ENCODE measurements around the gene RUSC2. TPM values are rescaled to one million over a fixed set of nuclear protein-coding genes. Genes with fewer than 3 reads are reported as not detected.
A peak's percentile ranks its signal among the peaks of the same experiment; 100 is the strongest.
"Not testable (repeated sequence)": the region's sequence is repeated elsewhere in the genome, so short reads cannot be mapped to it uniquely, and the experiment has no call there.

Gene RUSC2
- total RNA-seq, 1 experiment from 2014 or later, result 31.3 TPM

GRCh38 chr9:35519692-35520363 is 29.9 kb downstream of the RUSC2 start:
- peak; percentile 30 for DNase-seq (ENCODE audit: low read depth)

- DNase-seq (ENCODE audit: low read depth), result peak; percentile 28
Measured at GRCh38 chr9:35520364-35520710, 30.4 kb downstream of the RUSC2 start.

- DNase-seq (ENCODE audit: low read depth), result peak; percentile 51
Measured at GRCh38 chr9:35521708-35522107, 31.8 kb downstream of the RUSC2 start.

GRCh38 chr9:35522187-35522586 is 32.3 kb downstream of the RUSC2 start:
- DNase-seq (ENCODE audit: low read depth), result no peak

- no peak for DNase-seq (ENCODE audit: low read depth)
Measured at GRCh38 chr9:35522700-35523099, 32.8 kb downstream of the RUSC2 start.

- DNase-seq (ENCODE audit: low read depth), result not testable (repeated sequence)
Measured at GRCh38 chr9:35523556-35523955, 33.6 kb downstream of the RUSC2 start.

- DNase-seq (ENCODE audit: low read depth), result peak; percentile 36
Measured at GRCh38 chr9:35526087-35526801, 36.3 kb downstream of the RUSC2 start.

GRCh38 chr9:35529161-35529823 is 39.4 kb downstream of the RUSC2 start:
- DNase-seq (ENCODE audit: low read depth), result no peak

- peak; percentile 26 for DNase-seq (ENCODE audit: low read depth)
Measured at GRCh38 chr9:35533398-35533797, 43.5 kb downstream of the RUSC2 start.

- DNase-seq (ENCODE audit: low read depth), result not testable (repeated sequence)
Measured at GRCh38 chr9:35534921-35535320, 45.0 kb downstream of the RUSC2 start.

GRCh38 chr9:35537913-35538312 is 48.0 kb downstream of the RUSC2 start:
- peak; percentile 64 for DNase-seq (ENCODE audit: low read depth)

GRCh38 chr9:35538361-35539234 is 48.7 kb downstream of the RUSC2 start:
- DNase-seq (ENCODE audit: low read depth), result peak; percentile 73

Other genes with a start within 250 kb of the RUSC2 start
- gene TESK1, start 115.2 kb downstream of the RUSC2 start, total RNA-seq (2014; rRNA removed), result 21.7 and 26.8 TPM in 2 replicates
- 1.2 and 1.4 TPM in 2 replicates for gene CD72, start 128.3 kb downstream of the RUSC2 start, total RNA-seq (2014; rRNA removed)
- 0.26 and 0.63 TPM in 2 replicates for gene SIT1, start 160.8 kb downstream of the RUSC2 start, total RNA-seq (2014; rRNA removed)
- 5,651 and 6,728 TPM in 2 replicates for gene RMRP, start 167.9 kb downstream of the RUSC2 start, total RNA-seq (2014; rRNA removed)
- gene CCDC107, start 168.2 kb downstream of the RUSC2 start, total RNA-seq (2014; rRNA removed), result 11.1 and 13.3 TPM in 2 replicates
- gene ARHGEF39, start 175.1 kb downstream of the RUSC2 start, total RNA-seq (2014; rRNA removed), result 4.4 and 4.5 TPM in 2 replicates
- gene CA9, start 183.8 kb downstream of the RUSC2 start, total RNA-seq (2014; rRNA removed), result 2.4 and 3.8 TPM in 2 replicates
- gene TPM2, start 199.8 kb downstream of the RUSC2 start, total RNA-seq (2014; rRNA removed), result 1,008 and 1,115 TPM in 2 replicates
- 356 and 415 TPM in 2 replicates for gene TLN1, start 242.1 kb downstream of the RUSC2 start, total RNA-seq (2014; rRNA removed)
- 87.9 and 108 TPM in 2 replicates for gene CREB3, start 242.6 kb downstream of the RUSC2 start, total RNA-seq (2014; rRNA removed)

All from LHCN-M2 (cell line).